ENCODE data around the gene KCNG1. TPM values are rescaled to one million over a fixed set of nuclear protein-coding genes. Genes with fewer than 3 reads are reported as not detected.

Gene KCNG1
- total and polyA plus RNA-seq, 2 of the 13 experiments (the other 11 are each of a cell fraction or from before 2014, with no cell fraction given) = not detected

- H3K36me3 ChIP-seq (replicated peaks in 1 of 2; ENCODE audit: control insufficient read depth in 1 of 2, insufficient read depth in 2 of 2, low read length in 2 of 2) = no peaks in the 10 kb centered on the region
- H3K4me2 ChIP-seq (ENCODE audit: low read depth, low read length) = no peak overlapping the region
- H3K4me1 ChIP-seq (ENCODE audit: insufficient read depth, low read length) = no peaks in the 10 kb centered on the region
- H3K9me3 ChIP-seq (ENCODE audit: low read length) = no peaks in the 10 kb centered on the region
- no peak overlapping the region for H2AFZ ChIP-seq (ENCODE audit: low read length)
- BruUV-seq (replicated peaks) = no TSS peak
- no peak for ATAC-seq
- intact Hi-C loops (cut with micrococcal nuclease; ENCODE audit: unreplicated experiment) = no loop called here
- in situ Hi-C loops (cut with HindIII; ENCODE audit: extremely low pct_ligation_motif_present, low pct_unique_long_range_greater_than_20kb) = no loop called here
- H3K27me3 ChIP-seq (ENCODE audit: control insufficient read depth in 1 of 2, insufficient read depth in 2 of 2, low read length in 2 of 2) = peaks cover 0 to 10% of the 10 kb centered on the region in 2 experiments; a peak in 2 of 5 replicates
- POLR2A ChIA-PET = no interaction called here
- no peak overlapping the region for H3K9ac ChIP-seq (ENCODE audit: insufficient read depth, low read depth, low read length)
- H3K4me3 ChIP-seq (replicated peaks in 1 of 3; ENCODE audit: insufficient read depth in 1 of 3, low read depth in 2 of 3, low read length in 3 of 3) = no peak overlapping the region
- H3K27ac ChIP-seq (ENCODE audit: extremely low read length, insufficient read depth, low read length) = no peak overlapping the region
- TF ChIP-seq ZSCAN21 (CRISPR knock-in tag; IDR thresholded peaks at IDR 0.05; ENCODE audit: borderline replicate concordance) = no peak
- no peak for TF ChIP-seq ZNF331 (CRISPR knock-in tag; IDR thresholded peaks at IDR 0.05)
- no peak for TF ChIP-seq GABPB1 (CRISPR knock-in tag; IDR thresholded peaks at IDR 0.05)
- no peak for TF ChIP-seq GRHL1 (CRISPR knock-in tag; conservative IDR thresholded peaks at IDR 0.05)
- TF ChIP-seq ZNF703 (CRISPR knock-in tag; IDR thresholded peaks at IDR 0.05; ENCODE audit: borderline replicate concordance) = no peak
- no peak for TF ChIP-seq ESRRA (CRISPR knock-in tag; IDR thresholded peaks at IDR 0.05; ENCODE audit: low read depth)
- CTCF ChIA-PET (ENCODE audit: low intra/inter-chr PET ratio, low total read pairs) = no interaction called here
- 39% methylated on average over 5 of the region's 5 CpGs for WGBS (ENCODE audit: low lambda C conversion rate)
- no peaks in the 10 kb centered on the region for H3K79me2 ChIP-seq (ENCODE audit: insufficient read depth, low read length)
- DNase-seq (ENCODE audit: low spot score) = no peak
- no peak for FAIRE-seq
- H4K20me1 ChIP-seq (ENCODE audit: insufficient read depth, low read length) = no peaks in the 10 kb centered on the region
Observed at GRCh38 chr20:51060301-51060700, 37.4 kb upstream of the KCNG1 start.

DNA sequence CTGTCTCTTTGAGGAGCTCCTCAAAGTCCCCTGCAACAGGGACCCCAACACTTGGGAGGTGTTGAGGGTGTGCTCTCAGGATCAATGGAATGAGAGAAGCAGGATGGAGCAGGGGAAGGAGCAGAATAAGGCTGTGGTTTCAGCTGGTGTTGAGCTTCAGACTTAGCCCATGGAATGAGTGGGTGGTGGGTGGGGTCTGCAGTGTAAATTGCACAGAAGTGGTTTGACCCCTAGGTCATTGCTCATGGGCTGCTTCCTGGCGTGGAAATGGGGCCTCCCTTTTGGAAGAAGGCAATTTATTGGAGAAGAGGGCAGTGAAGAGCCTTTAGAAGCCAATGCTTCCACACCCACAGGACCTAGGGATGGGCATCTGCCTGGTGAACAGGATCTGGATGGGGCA, 37.0 kb upstream of the KCNG1 start:
- in situ Hi-C loops (cut with HindIII; ENCODE audit: extremely low pct_ligation_motif_present, low pct_unique_long_range_greater_than_20kb) = no loop called here
- TF ChIP-seq SRY (CRISPR knock-in tag; IDR thresholded peaks at IDR 0.05) = no peak
- TF ChIP-seq PLRG1 (conservative IDR thresholded peaks at IDR 0.05) = no peak
- no peak for TF ChIP-seq TBX2 (CRISPR knock-in tag; IDR thresholded peaks at IDR 0.05; ENCODE audit: borderline replicate concordance)
- TF ChIP-seq, protein P1, sequence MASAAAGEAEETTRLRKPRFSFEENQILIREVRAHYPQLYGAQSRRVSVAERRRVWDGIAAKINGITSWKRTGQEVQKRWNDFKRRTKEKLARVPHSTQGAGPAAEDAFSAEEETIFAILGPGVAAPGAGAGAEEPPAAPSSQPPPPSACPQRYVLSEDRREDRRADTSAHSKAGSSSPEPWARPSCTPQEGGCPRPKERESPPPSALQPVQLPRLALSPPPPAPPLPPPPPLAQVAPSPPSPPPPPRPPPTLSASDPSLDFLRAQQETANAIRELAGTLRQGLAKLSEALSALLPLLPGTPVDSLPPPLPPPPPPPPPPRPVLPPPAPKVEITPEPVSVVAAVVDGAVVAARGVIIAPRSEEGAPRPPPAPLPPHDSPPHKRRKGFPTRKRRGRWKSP (CRISPR knock-in tag; IDR thresholded peaks at IDR 0.05) = no peak
- TF ChIP-seq FOXJ3 (CRISPR knock-in tag; IDR thresholded peaks at IDR 0.05; ENCODE audit: borderline replicate concordance) = no peak
- TF ChIP-seq ZNF782 (CRISPR knock-in tag; IDR thresholded peaks at IDR 0.05; ENCODE audit: borderline replicate concordance) = no peak
- no peak for TF ChIP-seq SMAD9 (CRISPR knock-in tag; IDR thresholded peaks at IDR 0.05)
- no peak for TF ChIP-seq ARNTL (CRISPR knock-in tag; IDR thresholded peaks at IDR 0.05)
- Histone ChIP-seq H3K4me3 (replicated peaks in 1 of 3; ENCODE audit: insufficient read depth in 1 of 3, low read depth in 2 of 3, low read length in 3 of 3) (no peak overlapping the region), H3K27ac (ENCODE audit: extremely low read length, insufficient read depth, low read length) (no peak overlapping the region), H3K27me3 (ENCODE audit: control insufficient read depth in 1 of 2, insufficient read depth in 2 of 2, low read length in 2 of 2) (peaks cover 0 to 14% of the 10 kb centered on the region in 2 experiments; a peak in 2 of 5 replicates), H2AFZ (ENCODE audit: low read length) (no peak overlapping the region), H4K20me1 (ENCODE audit: insufficient read depth, low read length) (no peaks in the 10 kb centered on the region), H3K4me1 (ENCODE audit: insufficient read depth, low read length) (no peaks in the 10 kb centered on the region), H3K4me2 (ENCODE audit: low read depth, low read length) (no peak overlapping the region), H3K9ac (ENCODE audit: insufficient read depth, low read depth, low read length) (no peak overlapping the region), H3K9me3 (ENCODE audit: low read length) (no peaks in the 10 kb centered on the region), H3K36me3 (replicated peaks in 1 of 2; ENCODE audit: control insufficient read depth in 1 of 2, insufficient read depth in 2 of 2, low read length in 2 of 2) (no peaks in the 10 kb centered on the region), H3K79me2 (ENCODE audit: insufficient read depth, low read length) (no peaks in the 10 kb centered on the region)
- FAIRE-seq (no peak), DNase-seq (ENCODE audit: low spot score) (no peak), ATAC-seq (no peak)
- intact Hi-C loops (cut with micrococcal nuclease; ENCODE audit: unreplicated experiment) = no loop called here
- BruUV-seq (replicated peaks) = no TSS peak
- WGBS (ENCODE audit: low lambda C conversion rate) = 0% methylated on average over 1 of the region's 1 CpG
- POLR2A ChIA-PET = no interaction called here
- CTCF ChIA-PET (ENCODE audit: low intra/inter-chr PET ratio, low total read pairs) = no interaction called here
